IMR-90 (cell line): ENCODE measurements around the gene CTBP1.

Source experiments
- RFX5 ChIP-seq: IDR thresholded peaks from 2 replicates; pipeline ENCODE4 v1.8.0; 2012; ENCODE audit warnings: low read depth, mild to moderate bottlenecking, low read length, moderate library complexity
- SMC3 ChIP-seq: fragments of 150-350 bp; IDR thresholded peaks from 2 replicates; pipeline ENCODE4 v1.6.1; 2016; ENCODE audit warnings: low read depth, mild to moderate bottlenecking, antibody characterized with exemption, low read length, moderate library complexity
- TF ChIP-seq, protein P1 (sequence below): conservative IDR thresholded peaks from 2 replicates; pipeline ENCODE4 v1.5.1; 2012; ENCODE audit warnings: mild to moderate bottlenecking, low read depth, low read length, improper control_type of control experiment
- TF ChIP-seq, protein P2 (sequence below): fragments of 150-350 bp; IDR thresholded peaks from 2 replicates; pipeline ENCODE4 v1.6.1; 2017; ENCODE audit warnings: mild to moderate bottlenecking, antibody characterized with exemption, low read length, low read depth

DNA sequence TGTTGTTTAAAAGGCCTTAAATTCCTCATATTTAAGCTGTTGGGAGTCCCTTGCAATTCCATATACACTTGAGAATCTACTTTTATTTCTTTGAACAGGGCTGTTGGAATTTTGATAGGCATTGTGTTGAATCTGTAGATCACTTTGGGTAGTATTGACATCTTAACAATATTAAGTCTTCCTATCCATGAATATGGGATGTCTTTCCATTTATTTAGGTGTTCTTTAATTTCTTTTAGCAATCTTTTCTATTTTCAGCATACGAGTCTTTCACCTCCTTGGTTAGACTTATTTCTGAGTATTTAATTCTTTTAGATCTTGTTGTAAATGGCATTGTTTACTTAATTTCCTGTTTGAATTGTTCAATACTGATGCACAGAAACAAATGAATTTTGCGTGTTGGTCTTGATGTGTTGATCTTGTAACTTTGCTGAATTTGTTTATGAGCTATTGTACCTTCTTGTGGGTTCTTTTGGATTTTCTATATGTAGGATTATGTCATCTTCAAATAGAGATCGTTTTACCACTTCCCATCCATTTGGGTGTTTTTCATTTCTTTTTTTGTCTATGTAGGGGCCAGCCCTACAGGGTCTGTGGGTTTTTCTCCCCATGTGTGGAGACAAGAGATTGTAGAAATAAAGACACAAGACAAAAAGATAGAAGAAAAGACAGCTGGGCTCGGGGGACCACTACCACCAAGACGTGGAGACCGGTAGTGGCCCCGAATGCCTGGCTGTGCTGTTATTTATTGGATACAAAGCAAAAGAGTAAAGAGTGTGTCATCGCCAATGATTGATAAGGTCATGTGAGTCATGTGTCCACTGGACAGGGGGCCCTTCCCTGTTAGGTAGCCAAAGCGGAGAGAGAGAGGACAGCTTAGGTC is 18.2 kb upstream of the CTBP1 start:
- TF ChIP-seq, protein P1, sequence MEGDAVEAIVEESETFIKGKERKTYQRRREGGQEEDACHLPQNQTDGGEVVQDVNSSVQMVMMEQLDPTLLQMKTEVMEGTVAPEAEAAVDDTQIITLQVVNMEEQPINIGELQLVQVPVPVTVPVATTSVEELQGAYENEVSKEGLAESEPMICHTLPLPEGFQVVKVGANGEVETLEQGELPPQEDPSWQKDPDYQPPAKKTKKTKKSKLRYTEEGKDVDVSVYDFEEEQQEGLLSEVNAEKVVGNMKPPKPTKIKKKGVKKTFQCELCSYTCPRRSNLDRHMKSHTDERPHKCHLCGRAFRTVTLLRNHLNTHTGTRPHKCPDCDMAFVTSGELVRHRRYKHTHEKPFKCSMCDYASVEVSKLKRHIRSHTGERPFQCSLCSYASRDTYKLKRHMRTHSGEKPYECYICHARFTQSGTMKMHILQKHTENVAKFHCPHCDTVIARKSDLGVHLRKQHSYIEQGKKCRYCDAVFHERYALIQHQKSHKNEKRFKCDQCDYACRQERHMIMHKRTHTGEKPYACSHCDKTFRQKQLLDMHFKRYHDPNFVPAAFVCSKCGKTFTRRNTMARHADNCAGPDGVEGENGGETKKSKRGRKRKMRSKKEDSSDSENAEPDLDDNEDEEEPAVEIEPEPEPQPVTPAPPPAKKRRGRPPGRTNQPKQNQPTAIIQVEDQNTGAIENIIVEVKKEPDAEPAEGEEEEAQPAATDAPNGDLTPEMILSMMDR: no peak
- TF ChIP-seq, protein P2, sequence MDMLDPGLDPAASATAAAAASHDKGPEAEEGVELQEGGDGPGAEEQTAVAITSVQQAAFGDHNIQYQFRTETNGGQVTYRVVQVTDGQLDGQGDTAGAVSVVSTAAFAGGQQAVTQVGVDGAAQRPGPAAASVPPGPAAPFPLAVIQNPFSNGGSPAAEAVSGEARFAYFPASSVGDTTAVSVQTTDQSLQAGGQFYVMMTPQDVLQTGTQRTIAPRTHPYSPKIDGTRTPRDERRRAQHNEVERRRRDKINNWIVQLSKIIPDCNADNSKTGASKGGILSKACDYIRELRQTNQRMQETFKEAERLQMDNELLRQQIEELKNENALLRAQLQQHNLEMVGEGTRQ: no peak
- TF ChIP-seq RFX5: no peak
- TF ChIP-seq SMC3: no peak
